Endodermal cell (in vitro differentiated cells): ENCODE results near the gene ETFA. TPM values are rescaled to one million over a fixed set of nuclear protein-coding genes. Genes with fewer than 3 reads are reported as not detected.

ENCODE experiments used
- DNase-seq: peaks from one replicate; pipeline ENCODE4 v3.0.0-alpha.2; 2017
- H3K27ac ChIP-seq: 2 replicates; pipeline ENCODE4 v1.5.1; 2013; ENCODE audit warnings: mild to moderate bottlenecking, low read depth, low read length, moderate library complexity
- H3K27me3 ChIP-seq: 2 replicates; pipeline ENCODE4 v1.6.1; 2013; ENCODE audit warnings: mild to moderate bottlenecking, low read length, moderate library complexity; ENCODE audit not compliant: insufficient read depth, control insufficient read depth, poor library complexity, severe bottlenecking
- H3K36me3 ChIP-seq: 2 replicates; pipeline ENCODE4 v1.7.0; 2013; ENCODE audit warnings: mild to moderate bottlenecking, low read length, moderate library complexity; ENCODE audit not compliant: control insufficient read depth, insufficient read depth
- H3K4me1 ChIP-seq: one replicate; pipeline ENCODE4 v1.7.0; 2013; ENCODE audit warnings: low read length; ENCODE audit not compliant: control insufficient read depth, insufficient read depth
- H3K4me3 ChIP-seq: 2 replicates; pipeline ENCODE4 v1.5.1; 2013; ENCODE audit warnings: mild to moderate bottlenecking, low read length, moderate library complexity
- H3K9ac ChIP-seq: 2 replicates; pipeline ENCODE4 v1.6.1; 2013; ENCODE audit warnings: mild to moderate bottlenecking, low read length, moderate library complexity; ENCODE audit not compliant: poor library complexity, severe bottlenecking; ENCODE audit errors: extremely low read depth
- H3K9me3 ChIP-seq: 2 replicates; pipeline ENCODE4 v1.6.1; 2013; ENCODE audit warnings: mild to moderate bottlenecking, low read length, moderate library complexity; ENCODE audit not compliant: control insufficient read depth
- H3K27ac Mint-ChIP-seq: 2 replicates; pipeline ENCODE4 v1.8.0; 2020; ENCODE audit warnings: mixed read lengths
- H3K27me3 Mint-ChIP-seq: 2 replicates; pipeline ENCODE4 v1.8.0; 2021; ENCODE audit warnings: mild to moderate bottlenecking, mixed read lengths; ENCODE audit not compliant: insufficient read depth
- H3K36me3 Mint-ChIP-seq: 2 replicates; pipeline ENCODE4 v1.8.0; 2020; ENCODE audit warnings: low read depth, mixed read lengths
- H3K4me1 Mint-ChIP-seq: 2 replicates; pipeline ENCODE4 v1.8.0; 2020; ENCODE audit warnings: mixed read lengths
- H3K4me3 Mint-ChIP-seq: 2 replicates; pipeline ENCODE4 v1.8.0; 2020; ENCODE audit warnings: mild to moderate bottlenecking, moderate library complexity, mixed read lengths
- H3K9me3 Mint-ChIP-seq: 2 replicates; pipeline ENCODE4 v1.8.0; 2020; ENCODE audit warnings: mild to moderate bottlenecking, mixed read lengths
- WGBS, 2 experiments: methylation state at CpG; one replicate each; pipeline versions ENCODE4 v1.1.5 to v1.1.7; 2013; ENCODE audit warnings: missing lambda C conversion rate in 2 of 2, mixed read lengths in 1 of 2; ENCODE audit not compliant: insufficient coverage in 1 of 2, insufficient read length in 1 of 2; 5-methylcytosine and 5-hydroxymethylcytosine counted together
- total RNA-seq, 2 donors: library from RNA; stranded (reverse); fragmentation: NEBNext Ultra II Directional in 1 of 2; extraction: Animal tissue kit (Norgen Biotek cat#: 25700) in 1 of 2; gene quantifications; 2 replicates in 1 of 2; 3 replicates in 1 of 2; pipeline ENCODE4 v1.2.1, GENCODE V29; 2021
- TF ChIP-seq, protein P1 (sequence below): fragments of 200-600 bp; sonication (generic); conservative IDR thresholded peaks from 2 replicates; pipeline ENCODE4 v1.5.0; 2021; ENCODE audit warnings: antibody characterized with exemption, mild to moderate bottlenecking

The ETFA gene
- total RNA-seq, 2 donors from 2014 or later: 142 to 157 TPM

DNA sequence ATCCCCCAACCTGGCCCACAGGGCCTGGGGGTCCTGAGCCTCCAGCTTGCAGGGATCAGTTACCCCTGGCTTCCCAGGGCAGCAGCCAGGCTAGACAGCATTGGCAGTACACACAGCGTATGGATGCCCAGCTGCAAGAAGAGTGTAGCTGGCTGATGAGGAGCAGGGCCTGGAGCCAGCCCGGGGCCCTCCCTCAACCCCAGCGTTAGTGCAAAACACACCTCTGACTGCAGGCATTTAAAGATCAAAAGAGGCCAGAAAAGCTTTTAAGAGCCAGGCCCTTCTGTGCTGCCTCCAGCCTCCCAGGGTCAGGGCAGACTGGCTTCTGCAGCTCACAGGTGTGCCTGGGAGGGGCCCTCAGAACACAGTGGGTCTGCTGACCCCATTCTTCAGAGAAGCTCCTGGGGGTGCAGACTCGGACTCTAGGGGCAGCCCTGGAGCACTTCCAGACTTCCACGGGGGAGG, 110.6 kb downstream of the ETFA start:
- TF ChIP-seq, protein P1, sequence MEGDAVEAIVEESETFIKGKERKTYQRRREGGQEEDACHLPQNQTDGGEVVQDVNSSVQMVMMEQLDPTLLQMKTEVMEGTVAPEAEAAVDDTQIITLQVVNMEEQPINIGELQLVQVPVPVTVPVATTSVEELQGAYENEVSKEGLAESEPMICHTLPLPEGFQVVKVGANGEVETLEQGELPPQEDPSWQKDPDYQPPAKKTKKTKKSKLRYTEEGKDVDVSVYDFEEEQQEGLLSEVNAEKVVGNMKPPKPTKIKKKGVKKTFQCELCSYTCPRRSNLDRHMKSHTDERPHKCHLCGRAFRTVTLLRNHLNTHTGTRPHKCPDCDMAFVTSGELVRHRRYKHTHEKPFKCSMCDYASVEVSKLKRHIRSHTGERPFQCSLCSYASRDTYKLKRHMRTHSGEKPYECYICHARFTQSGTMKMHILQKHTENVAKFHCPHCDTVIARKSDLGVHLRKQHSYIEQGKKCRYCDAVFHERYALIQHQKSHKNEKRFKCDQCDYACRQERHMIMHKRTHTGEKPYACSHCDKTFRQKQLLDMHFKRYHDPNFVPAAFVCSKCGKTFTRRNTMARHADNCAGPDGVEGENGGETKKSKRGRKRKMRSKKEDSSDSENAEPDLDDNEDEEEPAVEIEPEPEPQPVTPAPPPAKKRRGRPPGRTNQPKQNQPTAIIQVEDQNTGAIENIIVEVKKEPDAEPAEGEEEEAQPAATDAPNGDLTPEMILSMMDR: no peak
- 84 to 85% methylated on average over 4 to 5 of the region's 5 CpGs for WGBS, 2 experiments
- peaks cover under 1% of the 10 kb centered on the region for H3K36me3 ChIP-seq

DNA sequence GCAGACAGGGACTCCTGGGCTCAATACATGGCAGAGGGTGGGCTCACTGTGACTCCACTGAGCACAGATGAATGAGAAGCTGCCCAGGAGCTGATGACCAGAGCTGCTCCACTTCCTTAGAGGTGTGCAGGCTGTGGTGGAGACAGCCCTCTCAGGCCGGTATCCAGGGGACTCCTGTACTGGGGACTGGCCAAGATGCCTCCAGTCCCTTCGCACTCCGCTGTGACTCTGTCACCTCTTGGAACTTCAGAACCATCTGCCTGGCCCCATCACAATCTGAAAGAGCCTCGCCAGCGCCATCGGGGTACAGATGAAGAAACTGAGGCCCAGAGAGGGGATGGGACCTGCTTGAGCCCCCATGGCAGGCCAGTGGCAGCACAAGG, 111.2 kb downstream of the ETFA start:
- TF ChIP-seq, protein P1: no peak
- H3K9ac ChIP-seq: no peak overlapping the region
- no peak overlapping the region for H3K27ac ChIP-seq
- no peaks in the 10 kb centered on the region for H3K9me3 Mint-ChIP-seq
- no peak overlapping the region for H3K27ac Mint-ChIP-seq
- H3K4me3 Mint-ChIP-seq: no peak overlapping the region
- peaks cover 11% of the 10 kb centered on the region for H3K36me3 Mint-ChIP-seq
- DNase-seq: no peak
- H3K4me1 Mint-ChIP-seq: peaks cover 37% of the 10 kb centered on the region
- 94 to 100% methylated on average over 3 to 6 of the region's 6 CpGs for WGBS, 2 experiments
- H3K4me3 ChIP-seq: no peak overlapping the region
- no peaks in the 10 kb centered on the region for H3K36me3 ChIP-seq
- no peaks in the 10 kb centered on the region for H3K9me3 ChIP-seq
- H3K4me1 ChIP-seq: peaks cover 15% of the 10 kb centered on the region
- H3K27me3 ChIP-seq: no peaks in the 10 kb centered on the region
- H3K27me3 Mint-ChIP-seq: no peaks in the 10 kb centered on the region

More for the DNA sequence above, 110.6 kb downstream of the ETFA start:
- no peaks in the 10 kb centered on the region for H3K27me3 Mint-ChIP-seq
- Histone ChIP-seq H3K27ac (no peak overlapping the region), H3K9me3 (no peaks in the 10 kb centered on the region), H3K27me3 (no peaks in the 10 kb centered on the region), H3K4me3 (no peak overlapping the region), H3K4me1 (peaks cover 13% of the 10 kb centered on the region), H3K9ac (no peak overlapping the region)
- H3K4me3 Mint-ChIP-seq: no peak overlapping the region
- H3K36me3 Mint-ChIP-seq: peaks cover 12% of the 10 kb centered on the region
- H3K27ac Mint-ChIP-seq: peak overlapping the region; percentile 44
- H3K4me1 Mint-ChIP-seq: peaks cover 34% of the 10 kb centered on the region
- peak; percentile 51 for DNase-seq
- no peaks in the 10 kb centered on the region for H3K9me3 Mint-ChIP-seq

DNA sequence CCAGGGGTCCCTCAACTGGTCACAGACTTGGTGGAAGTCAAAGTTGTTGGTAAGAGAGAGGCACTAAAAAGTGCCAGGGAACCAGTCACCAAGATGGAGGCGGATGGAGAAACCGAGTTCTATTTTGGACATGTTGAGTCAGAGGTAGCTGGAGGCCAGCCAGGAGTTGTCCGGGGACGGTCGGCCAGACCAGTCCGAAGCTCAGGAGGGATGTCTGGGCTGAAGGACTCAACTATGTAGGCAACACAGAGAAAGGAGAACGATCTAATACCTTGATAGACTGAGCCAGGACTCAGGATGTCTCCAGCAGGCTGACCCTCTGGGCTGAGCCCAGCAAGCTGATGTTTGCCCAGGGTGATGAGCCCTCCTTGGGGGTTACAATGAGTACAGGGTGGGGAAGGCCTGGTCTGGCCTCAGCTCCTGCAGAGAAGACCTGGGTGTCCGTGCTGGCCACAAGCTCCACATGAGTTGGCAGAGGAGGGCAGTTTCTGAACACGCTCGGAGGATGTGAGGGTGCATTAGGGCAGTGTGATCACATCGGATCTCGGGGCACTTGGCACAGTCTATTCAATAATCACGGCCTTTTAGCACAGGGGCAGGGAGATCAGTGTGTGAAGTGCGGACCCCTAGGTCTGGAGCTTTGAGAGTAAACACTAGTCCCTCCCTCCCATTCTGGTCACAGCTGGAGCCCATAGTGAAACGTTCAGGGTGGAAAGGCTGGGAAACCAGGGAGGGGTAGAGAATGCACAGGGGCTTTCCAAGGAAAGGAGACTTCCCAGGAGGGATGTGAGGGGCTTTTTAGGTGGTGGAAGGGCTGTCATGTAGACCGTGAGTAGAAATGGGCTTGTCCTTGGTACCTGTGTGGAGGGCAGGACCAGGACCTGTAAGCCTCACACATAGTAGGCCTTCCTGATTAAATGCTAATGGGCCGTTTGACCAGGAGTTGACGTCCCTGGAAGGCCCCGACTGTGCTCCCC, 111.9 kb downstream of the ETFA start:
- Mint-ChIP-seq H3K4me3 (no peak overlapping the region), H3K4me1 (peaks cover 39% of the 10 kb centered on the region), H3K9me3 (no peaks in the 10 kb centered on the region), H3K27me3 (no peaks in the 10 kb centered on the region), H3K27ac (no peak overlapping the region), H3K36me3 (peaks cover 8% of the 10 kb centered on the region)
- peak; percentile 60 for DNase-seq
- no peak overlapping the region for H3K4me3 ChIP-seq
- H3K4me1 ChIP-seq: peaks cover 16% of the 10 kb centered on the region
- WGBS, 2 experiments: 85 to 87% methylated on average over 10 to 19 of the region's 19 CpGs
- H3K9ac ChIP-seq: no peak overlapping the region
- no peaks in the 10 kb centered on the region for H3K36me3 ChIP-seq
- H3K27me3 ChIP-seq: no peaks in the 10 kb centered on the region
- TF ChIP-seq, protein P1: no peak
- no peak overlapping the region for H3K27ac ChIP-seq
- H3K9me3 ChIP-seq: no peaks in the 10 kb centered on the region
